Cardiac fibroblast (primary cell): ENCODE data around the gene NAA11.

Experiments used
- DNase-seq, 2 donors: peaks; one replicate each; pipeline versions ENCODE4 v3.0.0 to v3.0.0-alpha.2; 2010; ENCODE audit warnings: low read depth in 2 of 2
- H3K4me3 ChIP-seq, 2 donors: replicated peaks in 1 of 2; 1 replicate in 1 of 2; 2 replicates in 1 of 2; pipeline ENCODE4 v1.5.1; 2011; ENCODE audit warnings: low read depth in 2 of 2, low read length in 2 of 2, mild to moderate bottlenecking in 2 of 2, moderate library complexity in 1 of 2
- CTCF ChIP-seq: IDR thresholded peaks from one replicate; pipeline ENCODE4 v1.5.1; 2011; ENCODE audit warnings: low read depth, mild to moderate bottlenecking, low read length, inconsistent platforms

Gene NAA11

GRCh38 chr4:79358438-79358837 is 32.6 kb upstream of the NAA11 start:
- no peak for DNase-seq
- no peak overlapping the region for H3K4me3 ChIP-seq
- TF ChIP-seq CTCF, result no peak

- TF ChIP-seq CTCF, result no peak
- H3K4me3 ChIP-seq, result no peak overlapping the region
Measured at GRCh38 chr4:79357365-79357764, 31.5 kb upstream of the NAA11 start.

GRCh38 chr4:79353075-79353474 is 27.2 kb upstream of the NAA11 start:
- TF ChIP-seq CTCF, result no peak
- no peak overlapping the region for H3K4me3 ChIP-seq
- no peak for DNase-seq

More at GRCh38 chr4:79357365-79357764, 31.5 kb upstream of the NAA11 start:
- DNase-seq, result no peak

- no peak overlapping the region for H3K4me3 ChIP-seq
- no peak for TF ChIP-seq CTCF
- no peak for DNase-seq
Measured at GRCh38 chr4:79348405-79348804, 22.5 kb upstream of the NAA11 start.

GRCh38 chr4:79341893-79342653 is 16.2 kb upstream of the NAA11 start:
- DNase-seq, result no peak
- TF ChIP-seq CTCF, result no peak
- no peak overlapping the region for H3K4me3 ChIP-seq

- no peak for TF ChIP-seq CTCF
- no peak for DNase-seq
- H3K4me3 ChIP-seq, result no peak overlapping the region
Measured at GRCh38 chr4:79340568-79340967, 14.7 kb upstream of the NAA11 start.

GRCh38 chr4:79338148-79338547 is 12.3 kb upstream of the NAA11 start:
- DNase-seq, result no peak
- TF ChIP-seq CTCF, result no peak
- no peak overlapping the region for H3K4me3 ChIP-seq
